OCI-LY1 (cell line): ENCODE data around the gene CAVIN4.

Experiments used
- EZH2 ChIP-seq: fragments of 200-600 bp; sonication (generic), shearing (Covaris generic); IDR thresholded peaks from 2 replicates; pipeline ENCODE4 v1.8.0; 2017; ENCODE audit warnings: borderline replicate concordance, mixed run types, mild to moderate bottlenecking, antibody characterized with exemption, low read length, moderate library complexity, mixed read lengths
- TF ChIP-seq, protein P1 (sequence below): fragments of 200-600 bp; sonication (generic), shearing (Covaris generic); IDR thresholded peaks from 2 replicates; pipeline ENCODE4 v1.5.1; 2017; ENCODE audit warnings: mild to moderate bottlenecking, antibody characterized with exemption, low read length, moderate library complexity, mixed read lengths

DNA sequence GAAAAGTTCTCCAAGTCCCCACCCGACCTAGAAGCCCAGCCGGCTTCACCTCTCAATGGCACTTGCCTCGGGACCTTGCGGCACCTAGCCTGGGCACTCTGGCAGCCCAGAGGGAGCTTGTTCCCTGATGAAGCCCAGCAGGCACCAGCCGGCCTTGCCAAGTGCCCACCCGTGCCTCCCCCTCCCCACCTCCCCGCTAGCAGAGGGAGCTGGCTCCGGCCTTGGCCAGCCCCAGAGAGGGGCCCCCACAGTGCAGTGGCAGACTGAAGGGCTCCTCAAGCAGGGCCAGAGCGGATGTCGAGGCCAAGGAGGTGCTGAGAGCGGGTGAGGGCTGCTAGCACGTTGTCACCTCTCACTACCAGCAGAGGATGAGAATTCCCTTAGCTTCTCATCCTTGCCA lies 37.6 kb upstream of the CAVIN4 start:
- TF ChIP-seq, protein P1, sequence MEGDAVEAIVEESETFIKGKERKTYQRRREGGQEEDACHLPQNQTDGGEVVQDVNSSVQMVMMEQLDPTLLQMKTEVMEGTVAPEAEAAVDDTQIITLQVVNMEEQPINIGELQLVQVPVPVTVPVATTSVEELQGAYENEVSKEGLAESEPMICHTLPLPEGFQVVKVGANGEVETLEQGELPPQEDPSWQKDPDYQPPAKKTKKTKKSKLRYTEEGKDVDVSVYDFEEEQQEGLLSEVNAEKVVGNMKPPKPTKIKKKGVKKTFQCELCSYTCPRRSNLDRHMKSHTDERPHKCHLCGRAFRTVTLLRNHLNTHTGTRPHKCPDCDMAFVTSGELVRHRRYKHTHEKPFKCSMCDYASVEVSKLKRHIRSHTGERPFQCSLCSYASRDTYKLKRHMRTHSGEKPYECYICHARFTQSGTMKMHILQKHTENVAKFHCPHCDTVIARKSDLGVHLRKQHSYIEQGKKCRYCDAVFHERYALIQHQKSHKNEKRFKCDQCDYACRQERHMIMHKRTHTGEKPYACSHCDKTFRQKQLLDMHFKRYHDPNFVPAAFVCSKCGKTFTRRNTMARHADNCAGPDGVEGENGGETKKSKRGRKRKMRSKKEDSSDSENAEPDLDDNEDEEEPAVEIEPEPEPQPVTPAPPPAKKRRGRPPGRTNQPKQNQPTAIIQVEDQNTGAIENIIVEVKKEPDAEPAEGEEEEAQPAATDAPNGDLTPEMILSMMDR: no peak
- TF ChIP-seq EZH2: no peak
